Keratinocyte (primary cell): ENCODE data around the gene CASTOR2.

Experiments
- EZH2 ChIP-seq: IDR thresholded peaks from one replicate; pipeline ENCODE4 v1.6.1; 2012; ENCODE audit warnings: inconsistent platforms, mild to moderate bottlenecking, low read length, moderate library complexity
- TF ChIP-seq, protein P1 (sequence below), 3 experiments: IDR thresholded peaks in 1 of 3; conservative IDR thresholded peaks in 1 of 3; optimal IDR thresholded peaks in 1 of 3; 2 replicates in 2 of 3; 3 replicates in 1 of 3; pipeline versions ENCODE3 to v1.5.1; 2011; ENCODE audit warnings: low read length in 3 of 3, mild to moderate bottlenecking in 3 of 3, moderate library complexity in 2 of 3, control low read depth in 1 of 3, inconsistent platforms in 1 of 3; ENCODE audit not compliant: insufficient read depth in 2 of 3; ENCODE audit errors: extremely low read depth in 1 of 3

DNA sequence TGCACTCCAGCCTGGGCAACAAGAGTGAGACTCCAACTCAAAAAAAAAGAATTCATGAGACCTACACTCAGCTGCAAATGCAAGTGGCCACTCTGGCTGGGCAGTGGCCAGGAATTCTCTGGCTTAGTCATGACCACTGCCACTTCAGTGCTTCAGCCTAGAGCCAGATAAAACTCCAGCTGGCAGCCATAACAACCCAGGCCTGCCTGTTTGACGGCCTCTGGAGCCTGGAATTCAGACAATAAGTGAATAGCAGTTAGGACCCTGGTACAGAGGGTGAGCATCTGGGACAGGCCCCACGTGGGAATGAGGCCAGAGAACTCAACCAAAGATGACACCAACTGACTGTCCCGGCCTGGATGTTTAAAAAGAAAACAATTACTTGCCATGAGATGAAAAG is 90.2 kb downstream of the CASTOR2 start:
- TF ChIP-seq, protein P1, sequence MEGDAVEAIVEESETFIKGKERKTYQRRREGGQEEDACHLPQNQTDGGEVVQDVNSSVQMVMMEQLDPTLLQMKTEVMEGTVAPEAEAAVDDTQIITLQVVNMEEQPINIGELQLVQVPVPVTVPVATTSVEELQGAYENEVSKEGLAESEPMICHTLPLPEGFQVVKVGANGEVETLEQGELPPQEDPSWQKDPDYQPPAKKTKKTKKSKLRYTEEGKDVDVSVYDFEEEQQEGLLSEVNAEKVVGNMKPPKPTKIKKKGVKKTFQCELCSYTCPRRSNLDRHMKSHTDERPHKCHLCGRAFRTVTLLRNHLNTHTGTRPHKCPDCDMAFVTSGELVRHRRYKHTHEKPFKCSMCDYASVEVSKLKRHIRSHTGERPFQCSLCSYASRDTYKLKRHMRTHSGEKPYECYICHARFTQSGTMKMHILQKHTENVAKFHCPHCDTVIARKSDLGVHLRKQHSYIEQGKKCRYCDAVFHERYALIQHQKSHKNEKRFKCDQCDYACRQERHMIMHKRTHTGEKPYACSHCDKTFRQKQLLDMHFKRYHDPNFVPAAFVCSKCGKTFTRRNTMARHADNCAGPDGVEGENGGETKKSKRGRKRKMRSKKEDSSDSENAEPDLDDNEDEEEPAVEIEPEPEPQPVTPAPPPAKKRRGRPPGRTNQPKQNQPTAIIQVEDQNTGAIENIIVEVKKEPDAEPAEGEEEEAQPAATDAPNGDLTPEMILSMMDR (optimal IDR thresholded peaks at IDR 0.05 in 1 of 3, IDR thresholded peaks at IDR 0.05 in 1 of 3, conservative IDR thresholded peaks at IDR 0.05 in 1 of 3; ENCODE audit: extremely low read depth in 1 of 3, insufficient read depth in 2 of 3, low read length in 3 of 3): no peak
- no peak for TF ChIP-seq EZH2
